BJ (cell line): Measurements from ENCODE around the gene DICER1. TPM values are rescaled to one million over a fixed set of nuclear protein-coding genes. Genes with fewer than 3 reads are reported as not detected.

Experiments
- CTCF ChIA-PET: fragments of 350-600 bp; formaldehyde crosslinking; extraction: SDS; loops from one replicate; lab custom pipeline; 2021; ENCODE audit warnings: antibody characterized with exemption, inconsistent platforms; lab: Yijun Ruan, JAX
- POLR2A ChIA-PET: fragments of 300-600 bp; sonication (Branson Sonifier 250); formaldehyde crosslinking; extraction: SDS; loops from one replicate; lab custom pipeline; 2021; ENCODE audit warnings: antibody characterized with exemption; lab: Charles Lee
- DNase-seq: peaks from one replicate; pipeline ENCODE4 v3.0.0-alpha.2; 2011; ENCODE audit warnings: low read depth
- H3K27me3 ChIP-seq: 2 replicates; pipeline ENCODE4 v1.6.0; 2011; ENCODE audit warnings: low read length; ENCODE audit not compliant: control insufficient read depth, insufficient read depth
- H3K36me3 ChIP-seq: 2 replicates; pipeline ENCODE4 v1.5.1; 2011; ENCODE audit warnings: low read length; ENCODE audit not compliant: control insufficient read depth, insufficient read depth
- H3K4me3 ChIP-seq: 2 replicates; pipeline ENCODE4 v1.5.1; 2011; ENCODE audit warnings: low read depth, mild to moderate bottlenecking, control low read depth, low read length
- polyA plus RNA-seq: library from polyadenylated mRNA; depleted of rRNA; stranded (reverse); fragments of >200 nt; gene quantifications from 2 replicates; pipeline ENCODE4 v1.2.3, GENCODE V29; 2011
- TF ChIP-seq, protein P1 (sequence below): IDR thresholded peaks from 2 replicates; pipeline ENCODE4 v1.5.1; 2011; ENCODE audit warnings: low read depth, mild to moderate bottlenecking, control low read depth, inconsistent platforms, low read length, moderate library complexity; ENCODE audit not compliant: insufficient read depth

Gene DICER1
- polyA plus RNA-seq, 1 experiment: 15.7 TPM

DNA sequence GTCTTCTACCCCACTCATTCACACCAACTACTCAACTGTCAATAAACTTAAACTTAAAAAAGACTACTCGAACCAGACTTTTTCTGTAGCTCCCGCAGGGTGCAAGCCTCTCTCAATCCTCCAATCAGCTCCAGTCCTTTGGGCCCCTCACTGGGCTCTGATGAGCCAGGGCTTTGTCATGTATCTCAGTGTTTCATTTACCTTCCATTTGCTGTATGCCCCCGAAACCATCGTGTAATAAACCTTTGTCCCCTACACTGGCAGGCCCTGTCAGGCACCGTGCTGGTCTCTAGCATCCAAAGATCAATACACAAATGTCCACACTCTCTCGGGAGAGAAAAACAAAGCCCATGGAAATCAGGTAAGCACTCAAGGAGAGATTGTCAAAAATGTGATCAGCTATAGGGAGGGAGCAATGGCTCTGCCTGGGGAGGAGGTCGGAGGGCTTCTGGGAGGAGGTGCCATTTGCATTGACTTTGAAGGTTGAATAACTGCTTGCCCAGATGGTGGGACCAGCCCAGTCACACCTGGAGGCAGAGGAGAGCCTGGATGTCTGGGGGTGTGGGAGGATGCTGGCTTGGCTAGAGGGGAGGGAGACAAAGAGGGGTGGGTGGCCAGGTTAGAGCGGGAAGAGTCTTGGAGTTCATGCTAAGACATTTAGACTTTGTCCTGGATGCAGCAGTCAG lies 42.1 kb upstream of the DICER1 start:
- TF ChIP-seq, protein P1, sequence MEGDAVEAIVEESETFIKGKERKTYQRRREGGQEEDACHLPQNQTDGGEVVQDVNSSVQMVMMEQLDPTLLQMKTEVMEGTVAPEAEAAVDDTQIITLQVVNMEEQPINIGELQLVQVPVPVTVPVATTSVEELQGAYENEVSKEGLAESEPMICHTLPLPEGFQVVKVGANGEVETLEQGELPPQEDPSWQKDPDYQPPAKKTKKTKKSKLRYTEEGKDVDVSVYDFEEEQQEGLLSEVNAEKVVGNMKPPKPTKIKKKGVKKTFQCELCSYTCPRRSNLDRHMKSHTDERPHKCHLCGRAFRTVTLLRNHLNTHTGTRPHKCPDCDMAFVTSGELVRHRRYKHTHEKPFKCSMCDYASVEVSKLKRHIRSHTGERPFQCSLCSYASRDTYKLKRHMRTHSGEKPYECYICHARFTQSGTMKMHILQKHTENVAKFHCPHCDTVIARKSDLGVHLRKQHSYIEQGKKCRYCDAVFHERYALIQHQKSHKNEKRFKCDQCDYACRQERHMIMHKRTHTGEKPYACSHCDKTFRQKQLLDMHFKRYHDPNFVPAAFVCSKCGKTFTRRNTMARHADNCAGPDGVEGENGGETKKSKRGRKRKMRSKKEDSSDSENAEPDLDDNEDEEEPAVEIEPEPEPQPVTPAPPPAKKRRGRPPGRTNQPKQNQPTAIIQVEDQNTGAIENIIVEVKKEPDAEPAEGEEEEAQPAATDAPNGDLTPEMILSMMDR: no peak
- DNase-seq: no peak
- H3K27me3 ChIP-seq: no peaks in the 10 kb centered on the region
- no peaks in the 10 kb centered on the region; the same call in 1 of the 2 replicates for H3K36me3 ChIP-seq
- POLR2A ChIA-PET: no interaction called here
- H3K4me3 ChIP-seq: no peak overlapping the region
- CTCF ChIA-PET: no interaction called here

DNA sequence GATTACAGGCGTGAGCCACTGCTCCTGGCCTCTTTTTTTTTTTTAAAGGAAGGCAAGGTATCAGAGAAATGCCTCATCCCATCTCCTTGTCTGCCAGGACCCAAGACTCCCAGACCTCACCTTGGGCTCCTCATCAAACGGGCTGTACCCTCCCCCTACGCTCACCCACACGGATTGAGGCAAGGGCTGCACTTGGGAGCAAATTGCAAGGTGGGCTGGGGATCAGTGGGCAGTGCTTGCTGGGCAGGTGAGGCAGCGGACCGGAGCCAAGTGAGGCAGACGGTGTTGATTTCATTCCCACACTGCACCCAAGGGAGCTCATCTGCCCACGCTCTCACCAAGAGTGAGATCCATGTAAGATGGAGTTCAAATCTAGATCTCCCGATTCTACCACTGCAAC lies 41.0 kb upstream of the DICER1 start:
- ChIA-PET POLR2A (no interaction called here), CTCF (no interaction called here)
- Histone ChIP-seq H3K27me3 (no peaks in the 10 kb centered on the region), H3K36me3 (no peaks in the 10 kb centered on the region; the same call in 1 of the 2 replicates), H3K4me3 (no peak overlapping the region)
- TF ChIP-seq, protein P1: no peak
- no peak for DNase-seq

DNA sequence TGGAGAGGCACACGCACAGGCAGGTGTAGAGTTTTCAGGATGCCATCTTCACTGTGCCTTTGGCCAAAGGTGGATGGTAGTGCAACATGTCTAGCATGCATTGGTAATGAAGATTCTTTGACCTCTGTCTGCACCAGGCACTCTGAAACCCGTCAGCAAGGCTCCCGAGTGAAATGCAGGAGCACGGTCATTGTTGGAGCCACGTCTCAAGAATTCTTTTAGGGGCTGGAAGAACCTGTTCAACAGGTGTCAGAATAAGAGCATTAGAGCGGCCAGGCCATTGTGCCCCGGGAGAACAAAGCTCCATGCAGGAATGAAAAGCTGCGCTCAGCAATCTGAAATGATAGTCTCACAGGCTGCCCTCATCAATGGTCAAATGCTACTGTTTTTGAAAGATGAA lies 40.2 kb upstream of the DICER1 start:
- Histone ChIP-seq H3K27me3 (no peaks in the 10 kb centered on the region), H3K4me3 (no peak overlapping the region), H3K36me3 (no peaks in the 10 kb centered on the region; the same call in 1 of the 2 replicates)
- DNase-seq: no peak
- ChIA-PET CTCF (no interaction called here), POLR2A (no interaction called here)
- TF ChIP-seq, protein P1: no peak

DNA sequence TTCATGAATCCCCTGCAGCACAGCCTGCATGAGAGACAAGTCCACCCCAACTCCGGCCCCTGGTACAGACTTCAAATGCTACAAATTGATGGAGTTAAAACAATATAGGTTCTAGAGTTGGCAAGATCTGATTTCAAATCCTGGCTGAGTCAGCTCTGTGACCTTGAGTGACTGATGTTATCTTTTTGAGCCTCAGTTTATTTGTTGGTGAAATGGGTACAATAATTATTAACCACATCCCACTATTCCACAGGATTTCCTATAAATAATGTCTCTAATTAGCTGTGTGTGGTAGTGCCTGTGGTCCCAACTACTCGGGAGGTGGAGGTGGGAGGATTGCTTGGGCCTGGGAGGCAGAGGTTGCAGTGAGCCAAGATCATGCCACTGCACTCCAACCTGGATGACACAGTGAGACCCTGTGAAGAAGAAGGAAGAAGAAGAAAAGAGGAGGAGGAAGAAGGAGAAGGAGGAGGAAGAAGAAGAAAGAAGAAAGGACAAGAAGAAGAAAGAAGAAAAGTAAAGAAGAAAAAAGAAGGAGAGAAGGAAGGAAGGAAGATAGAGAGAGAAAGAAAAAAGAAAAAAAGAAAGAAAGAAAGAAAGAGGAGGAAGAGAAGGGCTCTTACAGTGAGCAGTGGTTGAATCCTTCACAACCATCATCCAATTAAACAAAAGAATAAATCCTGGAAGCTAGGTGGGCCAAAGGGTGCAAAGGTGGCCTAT lies 39.7 kb upstream of the DICER1 start:
- ChIA-PET POLR2A (no interaction called here), CTCF (no interaction called here)
- H3K27me3 ChIP-seq: no peaks in the 10 kb centered on the region
- H3K36me3 ChIP-seq: no peaks in the 10 kb centered on the region; the same call in 1 of the 2 replicates
- no peak overlapping the region for H3K4me3 ChIP-seq
- no peak for DNase-seq
- TF ChIP-seq, protein P1: no peak

DNA sequence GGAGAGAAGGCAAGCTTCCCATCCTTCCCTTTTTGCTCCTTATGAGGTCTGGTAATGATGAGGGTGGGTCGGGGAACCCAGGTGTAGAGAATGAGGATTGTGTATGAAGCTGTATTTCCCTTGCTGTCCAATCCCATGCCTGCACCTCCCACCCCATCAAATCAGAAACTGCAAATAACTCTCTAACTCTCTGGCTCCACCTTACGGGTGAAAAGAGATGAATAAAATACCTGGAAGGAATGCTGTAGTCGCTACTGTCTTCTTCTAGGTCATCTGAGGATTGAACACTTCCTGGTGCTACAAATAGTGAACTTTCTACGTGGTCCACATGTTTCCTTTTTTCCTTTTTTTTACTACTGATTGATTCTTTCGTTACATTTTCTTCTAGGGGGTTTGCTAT lies 38.9 kb upstream of the DICER1 start:
- no peak overlapping the region for H3K4me3 ChIP-seq
- H3K36me3 ChIP-seq: no peaks in the 10 kb centered on the region; the same call in 1 of the 2 replicates
- no peaks in the 10 kb centered on the region for H3K27me3 ChIP-seq
- TF ChIP-seq, protein P1: no peak
- no peak for DNase-seq
- POLR2A ChIA-PET: no interaction called here
- CTCF ChIA-PET: interaction anchor here (0.7 to 1.0 kb wide), 2 partner anchors 15 to 22 kb away, joined by 3 read pairs; no protein-coding TSS in a partner anchor
